Inferior parietal cortex (tissue), 1 donor: ENCODE results near the gene HABP2.

Source experiments
- DNase-seq: peaks from one replicate; pipeline ENCODE4 v3.0.0-alpha.2; 2016; ENCODE audit errors: extremely low spot score

The HABP2 gene

DNA sequence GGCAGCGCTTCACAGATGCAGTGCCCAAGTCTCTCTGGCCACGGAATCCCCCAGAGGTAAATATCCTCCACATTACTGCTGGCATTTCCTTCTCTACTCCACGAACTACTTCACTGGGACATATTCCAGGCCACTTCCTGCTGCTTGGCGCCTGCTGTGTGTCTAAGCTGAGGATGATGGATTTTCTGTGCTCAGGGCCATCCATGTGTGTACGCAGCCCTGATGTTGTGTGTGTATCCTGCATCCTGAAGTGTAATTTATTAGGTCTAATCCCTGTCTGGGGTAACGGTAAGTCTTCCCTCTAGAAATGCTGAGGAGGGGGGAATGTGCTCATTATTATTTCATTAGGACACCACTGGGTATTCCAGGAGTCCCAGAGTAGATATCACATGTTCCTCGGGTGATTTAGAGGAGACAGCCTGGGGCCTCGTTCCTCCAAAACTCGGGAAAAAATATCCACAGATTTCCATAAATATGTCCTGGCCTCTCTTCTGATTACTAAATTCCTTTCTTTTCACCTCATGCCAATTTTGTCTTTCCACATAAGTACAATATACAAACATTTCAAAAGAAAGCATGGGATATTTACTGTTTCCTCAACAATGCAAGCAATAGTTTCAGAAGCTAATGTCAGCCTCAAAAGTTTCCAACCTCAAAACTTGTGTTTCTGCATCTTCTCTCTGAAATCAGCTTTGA, 25.5 kb upstream of the HABP2 start:
- no peak for DNase-seq

DNA sequence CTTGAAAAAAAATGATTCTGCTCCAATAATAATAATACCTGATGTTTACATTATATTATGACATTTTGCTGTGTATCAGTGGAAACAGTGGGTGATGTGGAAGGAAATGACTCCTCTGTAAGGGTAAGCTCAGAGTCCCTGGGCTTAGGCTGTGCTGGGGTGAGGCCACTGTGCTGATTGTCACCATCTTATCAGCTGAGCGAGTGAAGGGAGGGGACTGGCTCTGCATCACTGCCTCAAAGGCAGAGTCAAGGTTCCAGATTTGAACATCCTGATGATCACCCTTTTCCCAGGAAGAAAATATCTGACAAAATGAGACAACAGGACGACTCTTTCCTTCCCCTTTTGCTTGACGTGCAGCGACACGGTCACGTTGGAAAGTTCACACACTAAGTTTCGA, 24.0 kb upstream of the HABP2 start:
- DNase-seq: no peak

DNA sequence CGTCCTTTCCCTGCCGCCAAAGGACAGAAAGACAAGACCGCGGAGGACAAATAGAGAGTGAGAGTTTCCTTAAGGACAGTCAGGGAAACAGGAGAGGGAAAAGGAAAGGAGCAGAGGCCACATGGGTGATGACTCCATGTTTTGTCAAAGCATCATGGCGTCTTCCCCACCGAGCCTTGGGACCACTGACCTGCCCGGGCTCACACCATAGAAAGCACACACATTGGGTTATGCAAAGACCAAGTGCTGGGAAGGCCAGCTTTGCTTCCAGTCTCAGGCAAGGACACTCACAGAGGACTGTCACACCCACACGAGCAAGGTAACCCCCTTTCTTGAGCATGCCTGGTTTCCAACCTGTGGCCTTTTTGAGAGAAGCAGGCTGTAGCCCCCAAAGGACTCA, 23.3 kb upstream of the HABP2 start:
- no peak for DNase-seq

DNA sequence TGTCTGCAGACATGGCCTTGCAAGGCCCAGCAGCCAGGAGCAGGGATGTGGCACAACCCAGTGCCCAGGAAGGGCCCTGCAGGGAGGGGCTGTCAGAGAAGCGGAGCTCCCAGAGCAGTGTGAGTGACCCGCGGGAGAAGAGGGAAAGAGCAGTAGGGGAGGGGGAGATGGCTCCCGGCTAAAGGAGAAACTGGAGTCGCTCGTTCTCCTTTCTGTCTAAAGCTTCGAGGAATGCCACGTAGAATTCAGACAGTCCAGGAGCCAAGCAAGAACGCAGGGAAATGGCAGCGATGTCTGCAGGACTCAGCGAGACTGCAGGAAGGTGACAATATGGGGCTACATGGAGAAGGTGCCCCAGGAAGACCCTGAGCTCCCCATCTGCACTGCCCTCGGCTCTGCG, 22.4 kb upstream of the HABP2 start:
- no peak for DNase-seq

DNA sequence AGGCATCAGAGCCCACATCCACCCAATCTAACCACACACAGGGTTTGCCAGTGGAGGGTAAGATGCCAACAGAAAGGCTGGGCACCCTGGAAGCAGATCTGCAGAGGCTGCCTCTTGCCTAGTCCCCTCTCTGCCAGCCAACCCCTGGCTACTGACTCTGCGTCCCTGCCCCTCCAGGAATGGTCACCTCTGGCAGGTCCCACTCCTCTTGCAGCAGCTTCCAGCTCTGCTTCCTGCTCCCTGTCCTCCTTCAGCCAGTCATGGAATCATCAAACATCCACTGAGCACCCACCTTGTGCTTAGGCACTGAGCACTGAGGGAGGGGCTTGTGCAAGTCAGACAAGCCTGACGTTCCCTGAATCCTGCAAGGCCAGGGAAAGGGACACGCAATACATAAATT, 20.1 kb upstream of the HABP2 start:
- no peak for DNase-seq

DNA sequence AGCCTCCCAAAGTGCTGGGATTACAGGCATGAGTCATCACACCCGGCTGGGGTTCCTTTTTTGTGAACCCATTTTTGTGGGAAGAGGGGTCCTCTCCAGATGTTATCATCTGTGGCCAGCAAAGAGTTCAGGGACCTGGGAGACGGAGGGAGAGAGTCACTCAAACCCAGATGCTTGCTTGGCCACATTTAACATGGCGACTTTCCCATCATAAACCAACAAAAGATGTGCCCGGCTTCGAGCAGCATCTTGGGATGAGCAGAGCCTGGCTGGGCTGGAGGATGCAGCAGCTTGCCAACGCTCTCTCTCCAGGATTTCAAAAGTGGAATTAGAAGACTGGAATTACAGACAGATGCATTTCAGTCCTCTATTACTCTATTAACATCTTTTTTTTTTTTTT, 19.1 kb upstream of the HABP2 start:
- no peak for DNase-seq

DNA sequence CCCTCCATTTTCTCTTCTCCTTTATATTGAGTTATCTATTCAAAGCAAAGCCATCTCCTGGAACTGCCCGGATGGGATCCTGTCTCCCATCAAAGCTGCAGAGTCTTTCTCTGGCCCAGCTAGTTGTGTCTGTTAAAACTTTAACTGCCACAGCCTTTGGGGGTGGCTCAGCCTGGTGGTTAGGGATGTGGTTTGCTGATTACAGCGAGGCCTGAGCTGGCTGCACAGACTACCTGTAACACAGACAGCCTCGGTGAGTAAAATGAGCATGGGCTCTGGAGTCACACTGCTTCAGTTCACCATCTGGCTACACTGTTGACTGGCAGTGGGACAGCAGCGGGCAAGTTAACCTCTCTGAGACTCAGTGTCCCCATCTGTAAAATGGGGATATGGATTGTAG, 18.4 kb upstream of the HABP2 start:
- no peak for DNase-seq

DNA sequence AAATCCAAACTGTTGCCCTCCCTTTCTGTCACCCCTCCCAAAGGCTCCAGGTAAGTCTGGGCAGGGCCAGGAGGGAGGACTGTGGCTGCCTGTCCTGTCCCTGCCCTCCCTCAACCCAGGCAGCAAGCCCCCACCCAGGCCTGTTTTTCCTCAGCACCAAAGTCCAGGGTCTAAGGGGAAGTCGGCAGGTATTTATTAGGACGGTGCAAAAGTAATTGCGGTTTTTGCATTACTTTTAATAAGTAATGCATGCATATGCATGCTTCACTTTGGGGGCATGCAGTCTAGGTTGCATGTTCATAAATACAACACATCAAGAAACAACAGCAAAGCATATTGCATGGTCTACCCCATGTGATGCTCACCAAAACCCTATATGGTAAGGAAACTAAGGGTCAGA, 15.2 kb upstream of the HABP2 start:
- no peak for DNase-seq

DNA sequence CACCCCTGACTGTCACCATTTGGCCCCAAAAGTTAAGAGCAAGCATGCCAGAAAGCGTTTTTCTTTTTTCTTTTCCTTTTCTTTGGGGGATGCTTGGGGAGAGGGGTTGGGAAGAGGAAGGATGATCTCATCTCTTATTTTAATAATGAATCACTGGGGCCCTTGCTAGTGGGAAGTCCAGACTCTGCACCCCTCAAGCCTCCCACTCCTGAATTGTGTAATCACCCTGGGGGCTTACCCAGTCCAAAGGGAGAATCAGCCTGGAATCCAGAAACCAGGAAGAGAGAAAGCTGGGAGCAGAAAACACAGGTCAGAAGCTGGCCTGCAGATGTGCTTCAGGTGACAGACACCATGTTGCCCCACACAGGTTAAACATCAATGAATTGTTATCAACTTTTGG, 14.7 kb upstream of the HABP2 start:
- DNase-seq: no peak

DNA sequence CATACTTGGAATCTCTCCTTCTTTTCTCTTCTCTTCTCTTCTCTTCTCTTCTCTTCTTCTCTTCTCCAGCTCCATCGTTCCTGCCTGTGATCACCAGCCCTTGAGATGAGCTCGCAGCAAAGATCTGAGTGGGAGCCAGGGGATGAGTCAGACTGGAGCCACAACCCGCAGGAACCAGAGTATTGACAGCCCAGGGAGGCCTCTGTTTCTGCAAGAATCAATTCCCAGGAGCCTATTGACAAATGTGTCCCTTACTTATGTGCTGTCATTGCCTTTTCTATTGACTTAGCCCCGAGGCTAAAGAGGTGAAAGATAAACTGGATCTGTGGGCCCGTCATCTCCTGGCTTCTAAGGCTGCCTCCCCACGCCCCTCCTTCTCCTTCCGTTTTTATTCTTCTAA, 13.1 kb upstream of the HABP2 start:
- DNase-seq: no peak

DNA sequence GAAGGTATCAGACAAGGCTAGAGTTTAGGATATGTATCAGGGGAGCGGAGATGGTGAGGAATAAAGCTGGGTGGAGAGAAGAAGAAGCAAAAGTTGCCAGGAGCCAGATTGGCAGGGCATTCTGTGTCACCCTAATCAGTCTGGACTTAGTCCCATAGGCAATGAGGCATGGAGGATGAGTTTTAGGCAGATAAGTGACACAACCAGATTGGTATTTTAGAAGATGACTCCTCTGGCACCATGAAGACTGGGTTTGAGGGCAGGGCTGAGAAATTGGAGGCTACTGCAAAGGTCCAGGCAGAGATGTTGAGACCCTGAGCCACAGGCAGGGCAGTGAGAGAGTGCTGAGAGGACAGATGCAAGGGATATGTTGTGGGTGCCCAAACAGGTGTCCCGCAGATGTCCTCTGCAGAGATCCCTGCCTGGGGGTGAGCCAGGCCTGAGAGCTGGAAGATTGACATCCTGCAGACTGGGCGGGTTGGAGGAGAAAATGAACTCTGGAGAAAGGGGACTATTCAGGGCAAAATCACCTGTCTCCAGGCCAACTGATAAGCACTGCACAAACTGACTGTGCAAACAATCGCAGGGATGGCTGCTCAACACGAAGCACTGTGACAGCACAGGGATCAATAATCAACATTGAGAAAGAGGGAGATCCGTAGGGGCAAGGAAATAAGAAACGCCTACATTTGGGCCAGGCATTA, 11.9 kb upstream of the HABP2 start:
- no peak for DNase-seq

DNA sequence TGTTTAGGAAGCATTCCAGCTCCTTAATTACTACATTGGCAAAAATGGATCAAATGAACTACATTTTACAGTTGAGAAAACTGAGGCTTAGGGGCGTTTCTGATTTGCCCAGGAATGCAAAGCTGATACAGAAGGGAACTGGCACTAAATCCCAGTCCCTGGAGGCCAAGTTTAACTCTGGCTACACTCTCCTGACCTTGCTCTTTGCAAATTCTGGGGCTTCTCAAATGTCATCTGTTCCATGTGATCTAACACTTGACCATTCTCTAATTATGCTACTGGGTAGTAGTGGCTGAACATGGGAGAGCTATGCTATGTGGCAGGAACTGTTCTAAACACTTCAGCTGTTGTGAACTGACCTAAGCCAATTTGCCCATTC, 11.3 kb upstream of the HABP2 start:
- DNase-seq: no peak

DNA sequence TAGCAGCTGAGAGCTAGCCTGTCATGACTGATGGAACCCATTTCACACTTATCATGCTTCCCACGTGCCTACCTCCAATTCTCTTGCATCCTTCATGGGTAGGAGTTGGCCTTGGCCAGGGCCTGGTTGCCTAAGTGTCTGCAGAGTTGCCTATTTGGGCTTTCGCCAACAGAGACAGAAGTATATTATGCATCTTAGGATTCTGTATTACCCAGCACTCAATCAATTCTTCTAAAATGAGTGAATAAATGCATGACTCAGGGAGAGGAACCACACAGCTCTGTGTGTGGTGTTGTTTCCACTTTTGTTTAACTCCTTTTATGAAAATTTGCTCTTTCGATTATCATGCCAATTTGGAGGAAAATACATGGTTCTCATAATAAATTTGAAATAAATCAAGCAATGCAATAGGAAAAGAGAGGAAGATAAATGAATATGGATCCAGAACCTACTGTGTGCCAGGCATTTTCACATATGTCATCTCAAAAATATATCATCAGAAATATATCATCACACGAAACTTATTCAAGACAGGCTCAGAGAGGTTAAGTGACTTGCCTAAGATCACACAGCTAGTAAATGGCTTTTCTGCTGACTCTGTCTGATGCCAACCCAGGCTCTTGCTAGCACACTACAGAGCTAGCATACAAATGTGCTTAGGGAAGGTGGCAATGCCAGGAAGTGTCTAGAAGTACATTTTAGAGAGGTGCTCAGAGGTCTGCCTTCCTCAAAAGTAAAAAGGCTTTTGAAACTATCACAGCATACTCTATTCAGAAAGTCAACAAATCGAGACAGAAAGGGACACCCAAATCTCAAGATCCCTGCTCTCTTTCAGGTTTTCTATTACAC, 9.5 kb upstream of the HABP2 start:
- DNase-seq: no peak

DNA sequence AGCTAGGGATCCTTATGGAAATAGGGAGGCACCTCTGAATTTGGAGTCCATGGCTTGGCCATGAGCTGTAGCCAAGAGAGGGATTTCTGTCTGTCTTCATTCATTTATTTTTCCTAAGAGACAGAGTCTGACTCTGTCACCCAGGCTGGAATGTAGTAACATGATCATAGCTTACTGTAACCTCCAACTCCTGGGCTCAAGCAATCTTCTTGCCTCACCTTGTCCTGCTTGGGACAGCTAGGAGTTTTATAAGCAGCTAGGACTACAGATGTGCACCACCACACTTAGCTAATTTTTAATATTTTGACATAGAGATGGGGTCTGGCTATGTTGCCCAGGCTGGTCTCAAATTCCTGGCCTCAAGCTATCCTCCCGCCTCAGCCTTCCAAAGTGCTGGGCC, 8.5 kb upstream of the HABP2 start:
- no peak for DNase-seq

DNA sequence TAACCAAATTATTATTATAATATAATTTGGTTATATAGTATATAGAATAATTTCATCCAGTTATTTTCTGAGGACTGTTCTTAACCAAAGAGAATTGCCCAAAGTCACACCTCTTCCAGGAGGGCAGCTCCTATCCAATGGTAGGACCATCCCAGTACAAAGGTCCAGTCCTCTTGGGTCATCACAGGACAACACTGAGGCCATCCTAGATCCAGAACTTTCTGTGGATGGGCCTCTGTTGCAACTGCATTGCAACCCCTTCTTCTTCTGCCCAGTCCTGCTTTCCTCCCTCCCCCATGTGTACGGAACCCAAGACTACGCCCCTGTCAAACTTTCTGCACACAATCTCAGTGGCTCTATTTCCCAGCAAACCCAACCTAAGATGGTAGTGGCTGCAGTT, 5.4 kb upstream of the HABP2 start:
- DNase-seq: no peak

DNA sequence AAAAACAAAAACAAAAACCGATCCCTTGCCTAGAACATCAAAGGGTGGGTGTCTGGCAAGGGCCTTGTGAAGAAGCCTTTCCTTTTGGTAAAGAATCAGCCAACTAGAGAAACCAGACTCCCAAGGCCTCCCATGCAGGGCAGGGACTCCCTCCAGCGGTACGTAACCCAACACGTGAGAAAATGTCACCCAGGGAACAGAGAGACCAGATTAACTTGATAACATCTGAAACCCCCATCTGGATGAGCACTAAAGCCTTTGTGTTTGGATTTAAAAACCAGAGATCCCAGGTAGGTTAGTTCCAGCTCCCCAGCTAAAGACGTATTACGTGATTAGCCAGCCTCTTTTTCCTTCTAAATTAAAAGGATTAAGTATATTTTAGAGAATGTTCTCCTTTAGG, 3.0 kb upstream of the HABP2 start:
- DNase-seq: no peak

DNA sequence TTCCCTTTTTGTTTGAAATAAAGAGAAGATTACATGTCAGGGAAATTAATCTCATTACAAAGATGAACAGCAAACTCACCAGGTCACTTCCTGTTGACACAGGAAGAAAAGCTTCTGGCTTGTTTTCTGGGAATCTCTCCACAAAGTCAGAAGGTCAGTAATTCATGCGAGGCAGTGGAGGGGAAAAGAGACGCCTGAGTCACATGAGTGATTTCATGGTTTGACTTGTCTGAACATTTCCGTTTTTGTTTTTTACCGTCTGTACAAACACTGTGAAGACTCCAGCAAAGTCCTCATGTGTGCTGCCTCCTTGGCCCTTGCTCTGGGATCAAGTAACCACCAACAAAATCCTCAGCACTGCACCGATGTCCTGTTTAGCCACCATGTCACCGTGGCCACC, 2.5 kb upstream of the HABP2 start:
- DNase-seq: no peak

DNA sequence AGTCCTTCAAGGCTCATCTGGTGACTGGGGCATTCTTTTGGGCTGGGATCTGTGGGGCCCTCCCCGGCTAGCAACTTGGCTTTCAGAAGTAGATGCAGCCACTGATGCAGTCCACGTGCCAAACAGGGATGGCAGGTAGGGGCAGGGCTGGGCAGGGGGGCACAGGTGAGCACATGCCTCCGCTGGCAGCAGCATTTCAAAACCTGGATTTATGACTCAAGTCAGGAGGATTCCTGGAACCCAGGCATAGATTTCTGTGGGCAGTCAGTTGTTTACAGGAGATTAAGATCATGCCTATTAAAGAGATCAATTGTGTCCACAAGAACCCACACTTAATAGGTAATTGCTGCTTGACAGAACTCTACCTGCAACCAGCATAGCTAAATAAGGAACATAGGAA, 839 bp upstream of the HABP2 start:
- no peak for DNase-seq

DNA sequence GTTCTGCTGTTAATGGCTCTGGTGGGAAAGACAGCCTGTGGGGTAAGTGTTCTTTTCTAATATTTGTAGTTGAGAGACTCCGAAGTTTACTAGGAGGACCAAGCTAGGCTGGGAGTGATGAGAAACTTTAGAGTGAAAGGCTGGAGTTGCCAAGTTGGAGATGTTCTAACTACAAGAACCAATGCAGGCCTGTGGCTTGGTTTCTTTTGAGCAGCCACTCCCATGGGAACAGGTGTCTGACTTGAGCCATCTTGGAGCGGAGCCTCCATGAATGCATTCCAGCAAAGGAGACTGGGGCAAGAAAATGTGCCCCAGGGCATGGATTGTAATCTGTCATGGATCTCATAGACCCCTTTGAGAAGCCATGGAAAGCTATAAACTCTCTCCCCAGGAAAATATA, 296 bp downstream of the HABP2 start:
- DNase-seq: no peak

DNA sequence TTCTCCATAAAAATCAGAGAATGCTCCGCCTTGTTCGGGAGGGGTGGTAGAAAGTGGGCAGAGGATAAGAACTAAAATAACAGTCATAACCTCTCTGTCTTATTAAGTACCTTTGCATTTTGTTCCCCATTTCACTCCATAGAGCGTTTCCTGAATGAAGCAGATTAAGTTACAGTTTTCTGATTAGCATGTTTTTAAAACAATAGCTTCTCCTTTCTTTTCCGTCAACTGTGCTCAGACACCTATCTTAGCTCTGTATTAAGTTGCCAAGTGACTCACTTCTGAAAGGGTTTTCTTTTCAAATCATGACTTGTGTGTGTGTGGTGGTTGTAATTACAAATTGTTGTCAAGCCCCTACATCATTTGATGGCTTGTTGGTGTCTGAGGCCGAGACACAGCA, 1.4 kb downstream of the HABP2 start:
- DNase-seq: no peak

DNA sequence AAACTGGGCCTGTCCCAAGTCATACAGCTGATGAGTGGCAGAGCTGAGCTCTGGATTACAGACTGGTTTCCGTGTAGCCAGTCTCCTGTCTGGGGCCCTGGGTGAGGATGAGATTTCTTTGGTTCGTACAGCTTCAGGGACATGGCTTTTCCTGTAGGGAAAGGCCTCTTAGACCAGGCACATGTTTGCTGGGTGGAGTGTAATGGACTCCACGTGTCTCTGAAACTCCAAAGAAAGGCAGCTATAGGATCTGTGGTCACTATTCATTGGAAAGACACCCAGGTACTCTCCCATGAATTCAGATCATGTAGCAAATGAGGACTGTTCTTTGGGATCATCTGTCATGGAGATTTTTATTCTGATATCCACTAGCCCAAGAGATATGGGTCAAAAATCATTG, 2.4 kb downstream of the HABP2 start:
- DNase-seq: no peak

DNA sequence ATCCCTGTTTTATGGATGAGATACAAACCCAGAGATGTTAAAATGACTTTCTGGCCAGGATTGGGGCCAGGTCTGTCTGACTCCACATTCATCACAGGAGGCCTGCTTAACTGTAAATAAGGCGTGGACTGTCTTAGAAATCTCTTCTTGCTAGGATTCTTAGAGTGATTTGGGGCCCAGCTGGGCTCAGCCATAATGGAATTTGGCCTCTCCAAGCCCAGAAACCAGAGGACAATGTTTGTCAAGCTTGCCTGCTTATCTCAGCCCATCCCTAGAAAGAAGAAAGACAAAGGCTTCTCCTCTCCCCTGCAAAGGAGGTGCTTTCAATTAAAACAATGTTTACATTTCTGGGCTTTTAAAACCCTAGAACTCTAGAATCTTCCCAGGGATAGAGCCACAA, 2.9 kb downstream of the HABP2 start:
- no peak for DNase-seq

DNA sequence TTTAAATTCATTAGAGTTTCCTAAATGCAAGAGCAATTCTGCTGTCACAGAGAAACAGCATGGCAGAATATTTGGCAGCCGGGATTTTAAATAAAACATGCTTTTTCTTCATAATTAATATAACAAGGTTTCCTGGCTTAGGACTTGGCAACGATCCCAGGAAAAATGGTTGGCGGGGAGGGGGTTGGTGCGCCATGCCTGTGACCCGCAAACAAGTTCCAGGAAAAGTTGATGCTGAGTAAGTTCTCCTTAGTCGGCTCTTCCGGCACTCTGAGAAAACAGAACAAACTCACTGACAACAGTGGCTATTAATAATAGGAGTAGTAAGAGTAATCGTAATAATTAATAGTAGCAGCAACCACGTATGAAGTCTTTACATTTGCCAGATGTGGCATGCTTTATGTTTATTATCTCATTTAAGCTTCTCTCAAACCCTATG, 4.6 kb downstream of the HABP2 start:
- DNase-seq: no peak
